Fibroblast of skin of abdomen (primary cell): ENCODE results near the gene OLIG1.

Experiments used
- DNase-seq: peaks from one replicate; pipeline ENCODE4 v3.0.0-alpha.2; 2013

The OLIG1 gene

GRCh38 chr21:33105088-33105487 is 35.1 kb downstream of the OLIG1 start:
- no peak for DNase-seq

- DNase-seq: no peak
Observed at GRCh38 chr21:33108228-33108627, 38.3 kb downstream of the OLIG1 start.

GRCh38 chr21:33109574-33110339 is 39.8 kb downstream of the OLIG1 start:
- no peak for DNase-seq

GRCh38 chr21:33110340-33110715 is 40.4 kb downstream of the OLIG1 start:
- DNase-seq: no peak

- no peak for DNase-seq
Observed at GRCh38 chr21:33111577-33111976, 41.6 kb downstream of the OLIG1 start.

GRCh38 chr21:33112151-33112550 is 42.2 kb downstream of the OLIG1 start:
- DNase-seq: no peak

GRCh38 chr21:33112681-33113080 is 42.7 kb downstream of the OLIG1 start:
- DNase-seq: no peak

GRCh38 chr21:33113131-33113530 is 43.2 kb downstream of the OLIG1 start:
- DNase-seq: no peak

- DNase-seq: no peak
Observed at GRCh38 chr21:33114276-33114675, 44.3 kb downstream of the OLIG1 start.

GRCh38 chr21:33115631-33116510 is 45.9 kb downstream of the OLIG1 start:
- no peak for DNase-seq

GRCh38 chr21:33116676-33117075 is 46.7 kb downstream of the OLIG1 start:
- DNase-seq: no peak

- DNase-seq: no peak
Observed at GRCh38 chr21:33117101-33117888, 47.4 kb downstream of the OLIG1 start.
